Stomach (tissue), 4 donors: ENCODE data around the gene KLK14.

Experiments used
- CTCF ChIP-seq, 7 experiments: fragments of 450-650 bp in 4 of 7; fragments of 200-600 bp in 3 of 7; sonication (generic) in 3 of 7; IDR thresholded peaks; one replicate each; pipeline ENCODE4 v1.5.1; 2016 to 2019; ENCODE audit warnings: antibody characterized with exemption in 7 of 7, control low read depth in 2 of 7, mild to moderate bottlenecking in 1 of 7
- EP300 ChIP-seq: sonication (generic); formaldehyde crosslinking; IDR thresholded peaks from one replicate; pipeline ENCODE4 v1.6.1; 2017; ENCODE audit warnings: antibody characterized with exemption

- TF ChIP-seq CTCF (IDR thresholded peaks at IDR 0.05) (no peak), EP300 (no peak)
Observed at GRCh38 chr19:51031880-51032225, 50.8 kb downstream of the KLK14 start.
